Measurements from ENCODE around the gene LILRB4. TPM values are rescaled to one million over a fixed set of nuclear protein-coding genes. Genes with fewer than 3 reads are reported as not detected.

The LILRB4 gene
- 1 to 10 TPM; 1.5 to 3.6 (median 2.5) TPM for total RNA-seq
- total RNA-seq (2013) = 6.2 TPM

DNA sequence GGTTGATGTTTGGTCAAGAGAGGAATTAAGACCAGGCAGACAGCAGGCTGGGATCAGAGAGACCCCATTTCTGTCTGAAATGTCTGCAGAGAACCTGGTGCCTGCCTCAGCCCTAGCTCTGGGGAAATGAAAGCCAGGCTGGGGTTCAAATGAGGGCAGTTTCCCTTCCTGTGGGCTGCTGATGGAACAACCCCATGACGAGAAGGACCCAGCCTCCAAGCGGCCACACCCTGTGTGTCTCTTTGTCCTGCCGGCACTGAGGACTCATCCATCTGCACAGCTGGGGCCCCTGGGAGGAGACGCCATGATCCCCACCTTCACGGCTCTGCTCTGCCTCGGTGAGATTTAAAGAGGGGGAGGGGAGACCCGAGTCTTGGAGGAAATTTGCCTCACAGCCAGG lies at the start of gene LILRB4:
Gene LILRB4, plus strand, starts transcription at position 256 of the 400 bp plus-strand sequence. Its CDS starts 49 bp downstream, at position 305.
- H3K4me3 ChIP-seq (ENCODE audit: low read length) = no peak within 1 kb of the TSS
- ATAC-seq (peak in 1 of 3 donors; percentile 24), DNase-seq (no peak)
- Mint-ChIP-seq H3K27ac (no peak within 1 kb of the TSS), H3K36me3 (no peaks in the 10 kb centered on the region), H3K4me3 (no peak within 1 kb of the TSS), H3K4me1 (no peaks in the 10 kb centered on the region), H3K9me3 (no peaks in the 10 kb centered on the region), H3K27me3 (ENCODE audit: low read depth in 2 of 2) (peaks cover 32 to 33% of the 10 kb centered on the region in 2 donors)
- 49% methylated on average over 7 of the region's 7 CpGs for WGBS (ENCODE audit: insufficient coverage)
- no peaks in the 10 kb centered on the region for H3K36me3 ChIP-seq (ENCODE audit: control insufficient read depth, insufficient read depth, low read length)
- peaks cover 14% of the 10 kb centered on the region for H3K4me1 ChIP-seq (ENCODE audit: control insufficient read depth, insufficient read depth, low read length)
- intact Hi-C loops (cut with micrococcal nuclease) = no loop called here
- peaks cover under 1% of the 10 kb centered on the region for H3K9me3 ChIP-seq (ENCODE audit: control insufficient read depth, insufficient read depth, low read length)
- H3K27ac ChIP-seq (ENCODE audit: low read length) = no peak within 1 kb of the TSS
- TF ChIP-seq, protein P1, sequence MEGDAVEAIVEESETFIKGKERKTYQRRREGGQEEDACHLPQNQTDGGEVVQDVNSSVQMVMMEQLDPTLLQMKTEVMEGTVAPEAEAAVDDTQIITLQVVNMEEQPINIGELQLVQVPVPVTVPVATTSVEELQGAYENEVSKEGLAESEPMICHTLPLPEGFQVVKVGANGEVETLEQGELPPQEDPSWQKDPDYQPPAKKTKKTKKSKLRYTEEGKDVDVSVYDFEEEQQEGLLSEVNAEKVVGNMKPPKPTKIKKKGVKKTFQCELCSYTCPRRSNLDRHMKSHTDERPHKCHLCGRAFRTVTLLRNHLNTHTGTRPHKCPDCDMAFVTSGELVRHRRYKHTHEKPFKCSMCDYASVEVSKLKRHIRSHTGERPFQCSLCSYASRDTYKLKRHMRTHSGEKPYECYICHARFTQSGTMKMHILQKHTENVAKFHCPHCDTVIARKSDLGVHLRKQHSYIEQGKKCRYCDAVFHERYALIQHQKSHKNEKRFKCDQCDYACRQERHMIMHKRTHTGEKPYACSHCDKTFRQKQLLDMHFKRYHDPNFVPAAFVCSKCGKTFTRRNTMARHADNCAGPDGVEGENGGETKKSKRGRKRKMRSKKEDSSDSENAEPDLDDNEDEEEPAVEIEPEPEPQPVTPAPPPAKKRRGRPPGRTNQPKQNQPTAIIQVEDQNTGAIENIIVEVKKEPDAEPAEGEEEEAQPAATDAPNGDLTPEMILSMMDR (IDR thresholded peaks at IDR 0.05) = no peak
- no peaks in the 10 kb centered on the region for H3K27me3 ChIP-seq (ENCODE audit: control insufficient read depth, insufficient read depth, low read length)

GRCh38 chr19:54614726-54615125 lies 48.1 kb upstream of the LILRB4 start:
- Histone ChIP-seq H3K4me1 (ENCODE audit: control insufficient read depth, insufficient read depth, low read length) (peaks cover 6% of the 10 kb centered on the region), H3K36me3 (ENCODE audit: control insufficient read depth, insufficient read depth, low read length) (no peaks in the 10 kb centered on the region), H3K27me3 (ENCODE audit: control insufficient read depth, insufficient read depth, low read length) (no peaks in the 10 kb centered on the region), H3K4me3 (ENCODE audit: low read length) (no peak overlapping the region), H3K27ac (ENCODE audit: low read length) (no peak overlapping the region), H3K9me3 (ENCODE audit: control insufficient read depth, insufficient read depth, low read length) (no peaks in the 10 kb centered on the region)
- DNase-seq (no peak), ATAC-seq (no peak)
- intact Hi-C loops (cut with micrococcal nuclease) = no loop called here
- H3K4me1 Mint-ChIP-seq = peaks cover 24 to 30% of the 10 kb centered on the region in 2 donors
- no CpG with 5 or more reads among the region's 1 CpG for WGBS (ENCODE audit: insufficient coverage)
- no peak overlapping the region for H3K27ac Mint-ChIP-seq
- peaks cover under 1 to 3% of the 10 kb centered on the region in 2 donors for H3K27me3 Mint-ChIP-seq (ENCODE audit: low read depth in 2 of 2)
- TF ChIP-seq, protein P1 (IDR thresholded peaks at IDR 0.05) = no peak
- H3K9me3 Mint-ChIP-seq = no peaks in the 10 kb centered on the region
- H3K4me3 Mint-ChIP-seq = no peak overlapping the region
- H3K36me3 Mint-ChIP-seq = no peaks in the 10 kb centered on the region

GRCh38 chr19:54616057-54616456 lies 46.7 kb upstream of the LILRB4 start:
- Mint-ChIP-seq H3K4me1 (peaks cover 24 to 30% of the 10 kb centered on the region in 2 donors), H3K27ac (peak overlapping the region in 1 of 2 donors; percentile 72), H3K4me3 (peak overlapping the region; percentile 55), H3K9me3 (no peaks in the 10 kb centered on the region), H3K27me3 (ENCODE audit: low read depth in 2 of 2) (no peaks in the 10 kb centered on the region), H3K36me3 (no peaks in the 10 kb centered on the region)
- 70% methylated on average over 3 of the region's 3 CpGs for WGBS (ENCODE audit: insufficient coverage)
- H3K27me3 ChIP-seq (ENCODE audit: control insufficient read depth, insufficient read depth, low read length) = no peaks in the 10 kb centered on the region
- intact Hi-C loops (cut with micrococcal nuclease) = no loop called here
- H3K27ac ChIP-seq (ENCODE audit: low read length) = peak overlapping the region; percentile 63
- ATAC-seq = no peak
- no peak for DNase-seq
- H3K9me3 ChIP-seq (ENCODE audit: control insufficient read depth, insufficient read depth, low read length) = no peaks in the 10 kb centered on the region
- no peaks in the 10 kb centered on the region for H3K36me3 ChIP-seq (ENCODE audit: control insufficient read depth, insufficient read depth, low read length)
- TF ChIP-seq, protein P1 (IDR thresholded peaks at IDR 0.05) = no peak
- H3K4me1 ChIP-seq (ENCODE audit: control insufficient read depth, insufficient read depth, low read length) = peaks cover 12% of the 10 kb centered on the region
- no peak overlapping the region for H3K4me3 ChIP-seq (ENCODE audit: low read length)
